ENCODE results near the gene FXYD2. TPM values are rescaled to one million over a fixed set of nuclear protein-coding genes. Genes with fewer than 3 reads are reported as not detected.

The FXYD2 gene
- total and polyA plus RNA-seq, 2 of the 4 experiments (the other 2 are of a cell fraction): 0.09 TPM; not detected in 1

DNA sequence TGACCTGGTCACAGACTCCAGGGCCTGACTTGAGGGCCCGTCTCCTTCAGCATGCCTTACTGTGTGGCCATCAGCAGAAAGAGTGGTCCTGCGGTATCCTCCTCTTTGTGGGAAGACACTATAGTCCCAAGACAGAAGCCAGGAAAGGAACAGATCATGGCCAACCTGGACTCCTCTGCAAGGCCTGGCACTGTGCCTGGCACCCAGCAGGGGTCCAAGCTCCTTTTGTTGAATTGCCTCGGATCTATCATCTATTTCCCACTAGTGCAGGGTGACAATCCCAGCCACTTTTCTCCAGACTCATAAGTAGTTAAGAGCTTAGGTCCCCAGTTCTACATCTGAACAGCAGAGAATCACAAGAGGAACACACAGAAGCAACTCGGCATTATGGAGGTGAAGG is 54.5 kb downstream of the FXYD2 start:
- no peak overlapping the region for H2BK5ac ChIP-seq (ENCODE audit: low read depth, low read length, poor library complexity, severe bottlenecking)
- no peak overlapping the region for H2BK120ac ChIP-seq (ENCODE audit: low read depth, low read length)
- BruUV-seq (replicated peaks): no TSS peak
- ChIA-PET POLR2A (ENCODE audit: unreplicated experiment) (interaction anchor here (0.8 kb wide), 1 partner anchor 12 kb away, joined by 3 read pairs; no protein-coding TSS in a partner anchor), CTCF (no interaction called here)
- no peaks in the 10 kb centered on the region for H4K20me1 ChIP-seq (ENCODE audit: insufficient read depth, low read length)
- H3K9ac ChIP-seq (ENCODE audit: low read depth, low read length): no peak overlapping the region
- no peak overlapping the region for H2AK5ac ChIP-seq (ENCODE audit: low read depth, low read length)
- DNase-seq (no peak), ATAC-seq (ENCODE audit: low read depth) (no peak)
- H2AFZ ChIP-seq (replicated peaks; ENCODE audit: low read length, poor library complexity): no peak overlapping the region
- no peak overlapping the region for H3K27ac ChIP-seq (ENCODE audit: insufficient read depth, low read length)
- no peak overlapping the region for H3K4me3 ChIP-seq (ENCODE audit: insufficient read depth, low read depth, low read length)
- no peaks in the 10 kb centered on the region for H3K79me1 ChIP-seq (ENCODE audit: low read depth in 1 of 2, low read length in 2 of 2)
- no peak overlapping the region for H2BK15ac ChIP-seq (ENCODE audit: low read depth, low read length)
- H3K9me3 ChIP-seq (ENCODE audit: control insufficient read depth, insufficient read depth, low read length): no peaks in the 10 kb centered on the region
- H3K23ac ChIP-seq (ENCODE audit: low read depth, low read length): no peak overlapping the region
- no peak overlapping the region for H4K8ac ChIP-seq (ENCODE audit: low read depth in 2 of 2, low read length in 2 of 2)
- intact Hi-C loops (cut with micrococcal nuclease) (no loop called here), in situ Hi-C loops (cut with MboI; ENCODE audit: low sequenced_read_pairs) (no loop called here), dilution Hi-C loops (cut with HindIII; ENCODE audit: low sequenced_read_pairs, unreplicated experiment) (no loop called here)
- H3K36me3 ChIP-seq (ENCODE audit: control insufficient read depth, insufficient read depth, low read length): no peaks in the 10 kb centered on the region
- H2AK9ac ChIP-seq (replicated peaks; ENCODE audit: low read depth, low read length, poor library complexity): no peak overlapping the region
- H3K4me2 ChIP-seq (ENCODE audit: low read depth, low read length): no peak overlapping the region
- no peak overlapping the region for H3K4ac ChIP-seq (ENCODE audit: low read depth, low read length)
- H3K9me1 ChIP-seq (ENCODE audit: insufficient read depth, low read length): no peaks in the 10 kb centered on the region
- no peak overlapping the region for H3K14ac ChIP-seq (replicated peaks; ENCODE audit: low read depth, low read length)
- TF ChIP-seq POLR2A (IDR thresholded peaks at IDR 0.05; ENCODE audit: low read depth, low read length) (no peak), MAZ (IDR thresholded peaks at IDR 0.05; ENCODE audit: borderline replicate concordance, low read depth, low read length) (no peak), CEBPB (IDR thresholded peaks at IDR 0.05; ENCODE audit: low read depth, low read length) (no peak), BHLHE40 (IDR thresholded peaks at IDR 0.05; ENCODE audit: low read depth, low read length) (no peak), RFX5 (IDR thresholded peaks at IDR 0.05; ENCODE audit: low read depth, low read length) (no peak)
- TF ChIP-seq, protein P1, sequence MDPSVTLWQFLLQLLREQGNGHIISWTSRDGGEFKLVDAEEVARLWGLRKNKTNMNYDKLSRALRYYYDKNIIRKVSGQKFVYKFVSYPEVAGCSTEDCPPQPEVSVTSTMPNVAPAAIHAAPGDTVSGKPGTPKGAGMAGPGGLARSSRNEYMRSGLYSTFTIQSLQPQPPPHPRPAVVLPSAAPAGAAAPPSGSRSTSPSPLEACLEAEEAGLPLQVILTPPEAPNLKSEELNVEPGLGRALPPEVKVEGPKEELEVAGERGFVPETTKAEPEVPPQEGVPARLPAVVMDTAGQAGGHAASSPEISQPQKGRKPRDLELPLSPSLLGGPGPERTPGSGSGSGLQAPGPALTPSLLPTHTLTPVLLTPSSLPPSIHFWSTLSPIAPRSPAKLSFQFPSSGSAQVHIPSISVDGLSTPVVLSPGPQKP (IDR thresholded peaks at IDR 0.05; ENCODE audit: borderline replicate concordance, low read depth, low read length): no peak
- H4K5ac ChIP-seq (ENCODE audit: low read depth, low read length): no peak overlapping the region
- H3K27me3 ChIP-seq (ENCODE audit: control insufficient read depth, insufficient read depth, low read length): peaks cover 3% of the 10 kb centered on the region
- no peak overlapping the region for H3K56ac ChIP-seq (ENCODE audit: extremely low read depth, insufficient read depth, low read length)
- H2BK20ac ChIP-seq (ENCODE audit: low read depth, low read length): no peak overlapping the region
- no CpG with 5 or more reads among the region's 4 CpGs for WGBS, 2 experiments (ENCODE audit: extremely low coverage in 2 of 2, insufficient read length in 1 of 2)
- H3K18ac ChIP-seq (ENCODE audit: low read depth, low read length): no peak overlapping the region
- no peak overlapping the region for H4K91ac ChIP-seq (ENCODE audit: insufficient read depth, low read depth, low read length)
- no peaks in the 10 kb centered on the region for H3K4me1 ChIP-seq (ENCODE audit: control insufficient read depth, insufficient read depth, low read length)

Other genes starting within 250 kb of the FXYD2 start
- gene DSCAML1, start 27.5 kb downstream of the FXYD2 start, total RNA-seq (2012; rRNA removed): not detected in 2 replicates
- gene DSCAML1, start 27.5 kb downstream of the FXYD2 start, polyA plus RNA-seq (2012; rRNA removed): not detected in 2 replicates
- gene FXYD6, start 51.9 kb upstream of the FXYD2 start, total RNA-seq (2012; rRNA removed): not detected in 2 replicates
- 0.32 and 0.36 TPM in 2 replicates for gene FXYD6, start 51.9 kb upstream of the FXYD2 start, polyA plus RNA-seq (2012; rRNA removed)
- not detected in 2 replicates for gene TMPRSS13, start 104.7 kb upstream of the FXYD2 start, total RNA-seq (2012; rRNA removed)
- not detected in 2 replicates for gene TMPRSS13, start 104.7 kb upstream of the FXYD2 start, polyA plus RNA-seq (2012; rRNA removed)
- not detected in 2 replicates for gene IL10RA, start 161.7 kb upstream of the FXYD2 start, total RNA-seq (2012; rRNA removed)
- gene IL10RA, start 161.7 kb upstream of the FXYD2 start, polyA plus RNA-seq (2012; rRNA removed): 0.12 TPM in 1 of 2 replicates, not detected in the other

Data from IMR-90 (cell line).